Mesenchymal stem cell (in vitro differentiated cells and primary cell): ENCODE results near the gene KCTD11.

Experiments used
- DNase-seq: peaks from one replicate; pipeline ENCODE4 v3.0.0-alpha.2; 2013
- H2AFZ ChIP-seq: one replicate; pipeline ENCODE4 v1.6.1; 2013; ENCODE audit warnings: low read depth, mild to moderate bottlenecking, control low read depth, inconsistent platforms, low read length, moderate library complexity
- H2AK5ac ChIP-seq: 2 replicates; pipeline ENCODE4 v1.6.1; 2013; ENCODE audit warnings: low read length, moderate library complexity, mild to moderate bottlenecking, inconsistent platforms; ENCODE audit not compliant: severe bottlenecking
- H2BK120ac ChIP-seq: one replicate; pipeline ENCODE4 v1.6.1; 2013; ENCODE audit warnings: low read depth, mild to moderate bottlenecking, inconsistent platforms, low read length, moderate library complexity
- H2BK12ac ChIP-seq, 2 experiments: one replicate each; pipeline ENCODE4 v1.6.1; 2013; ENCODE audit warnings: inconsistent platforms in 2 of 2, low read length in 2 of 2, mild to moderate bottlenecking in 2 of 2, moderate library complexity in 2 of 2, control low read depth in 1 of 2
- H2BK15ac ChIP-seq: one replicate; pipeline ENCODE4 v1.6.1; 2013; ENCODE audit warnings: mild to moderate bottlenecking, low read depth, inconsistent platforms; ENCODE audit not compliant: poor library complexity, severe bottlenecking
- H2BK5ac ChIP-seq: 2 replicates; pipeline ENCODE4 v1.6.1; 2013; ENCODE audit warnings: low read depth, mild to moderate bottlenecking, low read length, control low read depth, inconsistent platforms; ENCODE audit not compliant: poor library complexity, severe bottlenecking
- H3K14ac ChIP-seq, 2 experiments: one replicate each; pipeline ENCODE4 v1.6.1; 2013; ENCODE audit warnings: inconsistent platforms in 2 of 2, low read length in 2 of 2, control low read depth in 1 of 2, mild to moderate bottlenecking in 1 of 2, moderate library complexity in 1 of 2
- H3K18ac ChIP-seq, 2 experiments: one replicate each; pipeline ENCODE4 v1.6.1; 2013; ENCODE audit warnings: inconsistent platforms in 2 of 2, low read length in 2 of 2, control low read depth in 1 of 2, low read depth in 1 of 2, mild to moderate bottlenecking in 1 of 2
- H3K23ac ChIP-seq, 2 experiments: one replicate each; pipeline ENCODE4 v1.6.1; 2013; ENCODE audit warnings: inconsistent platforms in 2 of 2, low read length in 2 of 2, mild to moderate bottlenecking in 2 of 2, moderate library complexity in 2 of 2, control low read depth in 1 of 2
- H3K27ac ChIP-seq: 2 replicates; pipeline ENCODE4 v1.5.1; 2013; ENCODE audit warnings: mild to moderate bottlenecking, moderate library complexity, low read length, control low read depth, inconsistent platforms; ENCODE audit not compliant: poor library complexity, severe bottlenecking
- H3K27me3 ChIP-seq, 2 experiments: 2 replicates each; pipeline versions ENCODE4 v1.6.1 to v1.7.0; 2013; ENCODE audit warnings: low read length in 2 of 2, mild to moderate bottlenecking in 2 of 2, moderate library complexity in 2 of 2, control low read depth in 1 of 2, inconsistent platforms in 1 of 2; ENCODE audit not compliant: control insufficient read depth in 1 of 2, insufficient read depth in 1 of 2
- H3K36me3 ChIP-seq, 2 experiments: 2 replicates each; pipeline versions ENCODE4 v1.6.1 to v1.7.0; 2013; ENCODE audit warnings: low read length in 2 of 2, control low read depth in 1 of 2, inconsistent platforms in 1 of 2, low read depth in 1 of 2, mild to moderate bottlenecking in 1 of 2; ENCODE audit not compliant: insufficient read depth in 2 of 2, control insufficient read depth in 1 of 2
- H3K4ac ChIP-seq, 2 experiments: one replicate each; pipeline ENCODE4 v1.6.1; 2013; ENCODE audit warnings: inconsistent platforms in 2 of 2, low read length in 2 of 2, mild to moderate bottlenecking in 2 of 2, moderate library complexity in 2 of 2, control low read depth in 1 of 2, low read depth in 1 of 2
- H3K4me1 ChIP-seq: 2 replicates; pipeline ENCODE4 v1.6.1; 2013; ENCODE audit warnings: low read depth, low read length, control low read depth; ENCODE audit not compliant: control insufficient read depth, insufficient read depth
- H3K4me2 ChIP-seq: 2 replicates; pipeline ENCODE4 v1.6.1; 2013; ENCODE audit warnings: low read length, mild to moderate bottlenecking, inconsistent platforms; ENCODE audit not compliant: poor library complexity, severe bottlenecking
- H3K4me3 ChIP-seq, 2 experiments: 2 replicates each; pipeline versions ENCODE4 v1.5.1 to v1.7.0; 2013; ENCODE audit warnings: low read length in 2 of 2, mild to moderate bottlenecking in 2 of 2, control low read depth in 1 of 2, low read depth in 1 of 2; ENCODE audit not compliant: insufficient read depth in 1 of 2
- H3K79me1 ChIP-seq: replicated peaks from 2 replicates; pipeline ENCODE4 v1.6.1; 2013; ENCODE audit warnings: mild to moderate bottlenecking, control low read depth, low read length, inconsistent platforms; ENCODE audit not compliant: poor library complexity, severe bottlenecking
- H3K9ac ChIP-seq: 2 replicates; pipeline ENCODE4 v1.7.0; 2013; ENCODE audit warnings: mild to moderate bottlenecking, low read length, moderate library complexity
- H3K9me3 ChIP-seq: 2 replicates; pipeline ENCODE4 v1.7.0; 2013; ENCODE audit warnings: mild to moderate bottlenecking, low read length; ENCODE audit not compliant: control insufficient read depth
- H4K8ac ChIP-seq: one replicate; pipeline ENCODE4 v1.6.1; 2013; ENCODE audit warnings: inconsistent platforms, mild to moderate bottlenecking, low read length, moderate library complexity
- H4K91ac ChIP-seq: one replicate; pipeline ENCODE4 v1.6.1; 2013; ENCODE audit warnings: mild to moderate bottlenecking, low read length, inconsistent platforms
- WGBS: methylation state at CpG from one replicate; pipeline ENCODE4 v1.1.7; 2013; ENCODE audit warnings: mixed read lengths; 5-methylcytosine and 5-hydroxymethylcytosine counted together

The KCTD11 gene

GRCh38 chr17:7392696-7393612 lies 41.0 kb downstream of the KCTD11 start:
- H2BK15ac ChIP-seq, result no peak overlapping the region
- H3K4me2 ChIP-seq, result peak overlapping the region; percentile 46
- no peak overlapping the region for H4K91ac ChIP-seq
- no peak overlapping the region for H2BK120ac ChIP-seq
- no peaks in the 10 kb centered on the region for H3K27me3 ChIP-seq
- H2AK5ac ChIP-seq, result no peak overlapping the region
- H3K4me3 ChIP-seq, result peak overlapping the region; percentile 69 to 92
- peak overlapping the region in 1 of 2 experiments; percentile 69 for H3K14ac ChIP-seq
- peaks cover 25% of the 10 kb centered on the region for H3K4me1 ChIP-seq
- H2BK5ac ChIP-seq, result no peak overlapping the region
- no peak overlapping the region for H3K23ac ChIP-seq
- peak overlapping the region in 1 of 2 experiments; percentile 29 for H3K4ac ChIP-seq
- H2BK12ac ChIP-seq, result peak overlapping the region in 1 of 2 experiments; percentile 37
- H3K36me3 ChIP-seq, result peaks cover 46 to 50% of the 10 kb centered on the region in 2 experiments
- no peak overlapping the region for H2AFZ ChIP-seq
- DNase-seq, result no peak
- H4K8ac ChIP-seq, result no peak overlapping the region
- peak overlapping the region; percentile 88 for H3K9ac ChIP-seq
- WGBS, result 82% methylated on average over 34 of the region's 42 CpGs
- peak overlapping the region in 1 of 2 experiments; percentile 37 for H3K18ac ChIP-seq
- no peak overlapping the region for H3K27ac ChIP-seq
- H3K79me1 ChIP-seq, result peaks cover 22% of the 10 kb centered on the region
- H3K9me3 ChIP-seq, result no peaks in the 10 kb centered on the region

- Histone ChIP-seq H3K27me3 (no peaks in the 10 kb centered on the region), H2AK5ac (no peak overlapping the region), H2BK120ac (peak overlapping the region; percentile 71), H3K9me3 (no peaks in the 10 kb centered on the region), H3K9ac (peak overlapping the region; percentile 88), H3K36me3 (peaks cover 40 to 41% of the 10 kb centered on the region in 2 experiments), H4K8ac (peak overlapping the region; percentile 10), H3K14ac (peak overlapping the region in 1 of 2 experiments; percentile 69), H3K4ac (peak overlapping the region in 1 of 2 experiments; percentile 29), H3K79me1 (peaks cover 21% of the 10 kb centered on the region), H2BK12ac (peak overlapping the region in 1 of 2 experiments; percentile 6), H3K4me1 (peaks cover 25% of the 10 kb centered on the region), H2BK15ac (peak overlapping the region; percentile 73), H3K4me3 (peak overlapping the region; percentile 69 to 92), H3K18ac (peak overlapping the region in 1 of 2 experiments; percentile 74), H2AFZ (peak overlapping the region; percentile 46), H3K4me2 (peak overlapping the region; percentile 46), H2BK5ac (no peak overlapping the region), H3K23ac (peak overlapping the region in 1 of 2 experiments; percentile 78), H4K91ac (peak overlapping the region; percentile 23), H3K27ac (peak overlapping the region; percentile 54)
- peak; percentile 41 for DNase-seq
- 11% methylated on average over 42 of the region's 48 CpGs for WGBS
Observed at GRCh38 chr17:7393613-7394451, 41.9 kb downstream of the KCTD11 start.

- Histone ChIP-seq H3K4ac (peak within 1 kb of the TSS; percentile 73 to 91), H3K4me1 (peaks cover 25% of the 10 kb centered on the region), H3K36me3 (peaks cover 32 to 33% of the 10 kb centered on the region in 2 experiments), H2BK12ac (peak within 1 kb of the TSS; percentile 56 to 81), H2AFZ (peak within 1 kb of the TSS; percentile 46), H2BK5ac (peak within 1 kb of the TSS; percentile 88), H3K9ac (peak within 1 kb of the TSS; percentile 88), H3K23ac (peak within 1 kb of the TSS in 1 of 2 experiments; percentile 78), H3K4me2 (peak within 1 kb of the TSS; percentile 69), H4K91ac (peak within 1 kb of the TSS; percentile 89), H3K14ac (peak within 1 kb of the TSS in 1 of 2 experiments; percentile 73), H2BK15ac (peak within 1 kb of the TSS; percentile 73), H4K8ac (peak within 1 kb of the TSS; percentile 96), H3K9me3 (no peaks in the 10 kb centered on the region), H3K27me3 (no peaks in the 10 kb centered on the region), H3K27ac (peak within 1 kb of the TSS; percentile 73), H3K18ac (peak within 1 kb of the TSS; percentile 69 to 74), H3K4me3 (peak within 1 kb of the TSS; percentile 69 to 92), H3K79me1 (peaks cover 21% of the 10 kb centered on the region), H2BK120ac (peak within 1 kb of the TSS; percentile 71), H2AK5ac (peak within 1 kb of the TSS; percentile 52)
- WGBS, result under 1% methylated on average over 60 of the region's 71 CpGs
- peak; percentile 89 for DNase-seq
Observed at GRCh38 chr17:7394452-7395191, 42.7 kb downstream of the KCTD11 start, which contains the start of gene PLSCR3. Gene PLSCR3 (minus strand): TSS chr17:7394525. CDS start chr17:7394110, 415 bp downstream.
